NB4 (cell line): ENCODE results near the gene SENP3.

Source experiments
- DNase-seq: peaks from one replicate; pipeline ENCODE4 v3.0.0; 2010; ENCODE audit warnings: low read depth
- H3K4me3 ChIP-seq: one replicate; pipeline ENCODE4 v1.5.1; 2011; ENCODE audit warnings: mild to moderate bottlenecking, low read depth, low read length, moderate library complexity
- CTCF ChIP-seq: IDR thresholded peaks from one replicate; pipeline ENCODE4 v1.5.1; 2012; ENCODE audit warnings: low read depth, low read length
- MAX ChIP-seq: IDR thresholded peaks from 2 replicates; pipeline ENCODE4 v1.6.1; 2011; ENCODE audit warnings: low read depth, low read length
- MYC ChIP-seq: IDR thresholded peaks from 2 replicates; pipeline ENCODE4 v1.6.1; 2011; ENCODE audit warnings: low read depth, low read length
- POLR2A ChIP-seq: IDR thresholded peaks from 2 replicates; pipeline ENCODE4 v1.6.1; 2011; ENCODE audit warnings: mild to moderate bottlenecking; ENCODE audit not compliant: insufficient read length; ENCODE audit errors: extremely low read depth

The SENP3 gene

GRCh38 chr17:7569571-7569970 is 7.9 kb downstream of the SENP3 start:
- DNase-seq, result no peak
- H3K4me3 ChIP-seq, result no peak overlapping the region
- TF ChIP-seq MAX, result no peak
- TF ChIP-seq CTCF, result no peak
- no peak for TF ChIP-seq MYC
- TF ChIP-seq POLR2A, result no peak

- TF ChIP-seq MAX (no peak), POLR2A (no peak), CTCF (no peak), MYC (no peak)
- no peak overlapping the region for H3K4me3 ChIP-seq
Measured at GRCh38 chr17:7570351-7570750, 8.6 kb downstream of the SENP3 start.

GRCh38 chr17:7572338-7572587 is 10.5 kb downstream of the SENP3 start:
- TF ChIP-seq CTCF (no peak), MAX (peak; percentile 99), MYC (peak; percentile 100)
- H3K4me3 ChIP-seq, result peak overlapping the region; percentile 73
- no peak for DNase-seq

More at GRCh38 chr17:7570351-7570750, 8.6 kb downstream of the SENP3 start:
- no peak for DNase-seq

GRCh38 chr17:7572588-7573323 is 11.0 kb downstream of the SENP3 start:
- peak; percentile 97 for DNase-seq
- peak overlapping the region; percentile 99 for H3K4me3 ChIP-seq
- peak; percentile 94 for TF ChIP-seq POLR2A
- TF ChIP-seq MAX, result no peak

GRCh38 chr17:7573324-7574080 is 11.8 kb downstream of the SENP3 start:
- peak; percentile 83 for TF ChIP-seq MAX
- no peak for TF ChIP-seq CTCF
- no peak for TF ChIP-seq POLR2A
- TF ChIP-seq MYC, result peak; percentile 100
- peak overlapping the region; percentile 99 for H3K4me3 ChIP-seq
- peak; percentile 94 for DNase-seq

GRCh38 chr17:7574176-7574953 is 12.6 kb downstream of the SENP3 start:
- peak overlapping the region; percentile 99 for H3K4me3 ChIP-seq
- no peak for TF ChIP-seq MAX
- TF ChIP-seq POLR2A, result no peak
- TF ChIP-seq MYC, result no peak
- no peak for TF ChIP-seq CTCF
- no peak for DNase-seq
